Stimulated activated naive CD4-positive, alpha-beta T cell (primary cell): ENCODE results near the gene CASP1.
"Not testable (repeated sequence)": the region's sequence is repeated elsewhere in the genome, so short reads cannot be mapped to it uniquely, and the experiment has no call there.

Experiments used
- DNase-seq, 6 experiments: peaks; one replicate each; lab custom pipeline; 2025; lab: John Stamatoyannopoulos, UW

The CASP1 gene

DNA sequence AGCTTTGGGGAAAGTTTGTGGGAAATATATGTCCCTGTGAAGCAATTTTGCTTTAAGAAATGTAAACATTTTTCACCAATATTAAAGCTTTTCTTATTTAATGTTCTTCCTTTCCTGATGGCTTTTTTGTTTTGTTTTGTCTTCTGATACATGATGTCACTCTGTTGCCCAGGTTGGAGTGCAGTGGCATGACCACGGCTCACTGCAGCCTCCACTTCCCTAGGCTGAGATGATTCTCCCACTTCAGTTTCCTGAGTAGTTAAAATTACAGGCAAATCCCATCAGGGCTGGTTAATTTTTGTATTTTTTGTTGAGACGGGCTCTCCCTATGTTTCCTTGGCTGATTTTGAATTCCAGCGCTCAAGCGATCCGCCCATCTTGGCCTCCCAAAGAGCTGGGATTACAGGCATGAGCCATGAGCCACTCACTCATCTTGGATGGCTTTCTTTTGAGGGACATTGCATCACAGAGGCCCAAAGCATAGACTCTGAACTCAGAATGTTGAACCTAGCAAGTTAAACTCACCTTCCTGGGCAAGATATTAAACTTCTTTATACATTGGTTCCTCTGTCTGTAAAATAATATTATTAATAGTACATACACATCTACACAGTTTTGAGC lies 10.8 kb upstream of the CASP1 start:
- no peak for DNase-seq

DNA sequence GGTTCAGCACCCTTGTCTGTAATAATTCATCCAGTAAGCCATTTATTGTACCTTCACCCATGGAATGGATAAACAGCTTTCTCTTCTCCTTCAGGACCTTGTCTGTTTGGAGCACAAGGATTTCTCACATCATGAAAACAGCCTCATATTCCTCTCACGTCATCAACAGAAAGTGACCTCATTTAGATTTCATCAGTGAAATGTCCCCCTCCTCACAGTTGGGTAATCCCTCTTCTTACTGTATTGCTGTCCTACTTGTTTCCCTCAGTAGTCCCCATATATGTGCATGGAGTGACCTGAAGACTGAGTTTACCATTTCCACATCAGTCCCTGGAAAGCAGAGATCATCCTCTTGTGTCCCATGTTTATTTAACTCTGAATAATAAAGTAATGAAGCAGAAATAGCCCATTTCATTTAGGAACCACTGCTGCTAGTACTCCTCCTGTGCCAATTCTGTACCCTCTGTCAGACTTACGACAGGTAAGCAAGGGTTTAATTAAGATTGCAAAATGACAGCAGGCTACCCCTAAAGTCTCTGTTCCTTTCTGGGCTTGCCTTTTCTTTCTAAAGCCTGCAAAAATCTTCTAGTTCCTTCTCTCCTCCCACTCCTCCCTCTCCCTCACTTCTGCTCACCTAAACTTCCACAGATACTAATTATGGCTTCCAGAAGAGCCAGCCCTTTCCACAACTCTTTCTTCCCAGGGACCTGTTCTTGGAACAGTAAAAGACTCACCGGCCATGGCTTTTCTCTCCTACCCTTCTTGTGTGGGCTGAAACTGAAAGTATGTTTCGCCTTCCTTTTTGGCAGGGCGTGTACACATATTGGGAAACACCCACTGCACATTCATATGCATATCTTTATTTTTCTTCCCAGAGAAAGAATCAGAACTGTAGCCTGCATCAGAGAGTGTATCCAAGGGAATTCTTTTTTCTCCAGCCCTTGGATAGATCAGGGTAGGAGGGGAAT lies 9.9 kb upstream of the CASP1 start, which contains the start of gene CARD16:
CARD16 (minus strand) TSS at position 779 of the 968 bp plus-strand sequence; CDS start at position 741, 38 bp downstream.
- peak in 3 of 6 experiments; percentile 14 to 55 (median 38) for DNase-seq

DNA sequence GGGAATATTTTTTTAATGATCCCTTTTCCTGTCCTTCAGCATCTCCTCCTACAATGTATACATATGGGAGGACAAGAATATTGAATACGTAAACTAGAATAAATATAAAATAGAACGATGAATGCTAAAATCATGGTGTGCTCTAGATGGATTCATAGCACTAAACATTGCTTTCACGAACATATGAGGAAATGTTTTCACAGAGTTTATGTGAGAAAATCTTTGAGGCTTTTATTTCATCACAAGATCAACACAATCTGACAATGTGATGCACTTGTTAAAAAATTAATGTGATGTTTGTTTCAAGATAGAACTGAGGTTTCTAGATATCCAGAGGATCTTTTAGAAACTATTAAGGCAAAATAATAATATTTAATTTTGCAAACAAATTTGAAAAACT lies 7.2 kb upstream of the CASP1 start:
- no peak for DNase-seq

DNA sequence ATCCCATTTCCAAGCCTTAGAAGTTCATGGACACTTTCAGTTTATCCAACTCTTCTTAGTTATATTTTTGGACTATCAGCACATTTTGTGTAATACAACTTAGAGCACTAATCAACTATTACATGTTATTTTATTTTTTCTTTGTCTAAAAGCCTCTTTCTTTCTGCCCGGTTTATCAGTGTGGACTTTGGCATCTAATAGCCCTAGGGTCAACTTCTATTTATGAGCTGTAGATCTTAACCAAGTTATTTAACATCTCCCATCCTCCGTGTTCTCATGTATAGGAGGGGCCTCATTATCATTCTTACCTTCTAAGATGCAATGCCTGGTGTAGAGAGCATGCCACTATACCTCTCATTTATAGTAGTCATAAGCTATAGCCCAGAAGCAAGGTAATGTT lies 5.8 kb upstream of the CASP1 start:
- no peak for DNase-seq

DNA sequence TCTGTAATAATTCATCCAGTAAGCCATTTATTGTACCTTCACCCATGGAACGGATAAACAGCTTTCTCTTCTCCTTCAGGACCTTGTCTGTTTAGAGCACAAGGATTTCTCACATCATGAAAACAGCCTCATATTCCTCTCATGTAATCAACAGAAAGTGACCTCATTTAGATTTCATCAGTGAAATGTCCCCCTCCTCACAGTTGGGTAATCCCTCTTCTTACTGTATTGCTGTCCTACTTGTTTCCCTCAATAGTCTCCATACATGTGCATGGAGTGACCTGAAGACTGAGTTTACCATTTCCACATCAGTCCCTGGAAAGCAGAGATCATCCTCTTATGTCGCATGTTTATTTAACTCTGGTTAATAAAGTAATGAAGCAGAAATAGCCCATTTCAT lies 556 bp downstream of the CASP1 start:
- DNase-seq = not testable (repeated sequence)

DNA sequence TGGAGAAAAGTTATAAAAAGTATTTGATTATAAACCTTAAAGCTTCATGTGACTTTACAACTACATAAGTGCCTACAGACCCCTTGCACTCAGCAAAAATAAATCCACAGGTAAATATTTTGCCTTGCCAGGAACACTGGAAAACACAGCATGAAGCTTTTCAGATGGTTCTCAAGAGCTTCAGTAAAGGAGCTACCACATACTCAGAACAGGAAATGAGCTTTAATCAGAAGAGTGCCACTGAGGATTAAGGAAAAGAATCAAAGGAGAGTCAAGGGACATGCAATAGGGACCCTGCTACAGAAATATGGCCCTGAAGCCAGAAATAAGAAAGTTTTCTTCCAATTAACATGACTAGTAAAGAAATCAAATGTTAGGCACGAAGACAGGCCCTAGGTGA lies 1.2 kb downstream of the CASP1 start:
- DNase-seq = peak in 2 of 6 experiments; percentile 4 to 14

DNA sequence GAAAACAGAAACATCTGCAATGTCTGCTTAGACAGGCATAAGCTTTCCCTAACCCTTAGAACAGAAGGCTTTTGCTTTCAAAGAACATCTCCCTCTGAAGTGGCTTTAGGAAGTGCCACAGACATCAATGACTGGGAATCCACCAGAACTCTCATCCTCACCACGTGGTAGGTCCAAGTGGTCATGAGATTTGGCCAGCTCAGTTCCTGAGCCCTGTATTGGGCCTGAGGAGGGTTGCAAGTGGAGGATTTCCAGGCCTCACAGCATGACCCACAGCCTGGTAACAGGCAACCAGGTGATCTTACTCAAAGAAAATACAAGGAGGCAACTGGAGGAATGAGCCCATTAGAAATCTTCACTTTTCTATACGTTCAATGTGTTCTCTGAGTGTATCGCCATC lies 1.6 kb downstream of the CASP1 start:
- peak in 1 of 6 experiments; percentile 34 for DNase-seq

DNA sequence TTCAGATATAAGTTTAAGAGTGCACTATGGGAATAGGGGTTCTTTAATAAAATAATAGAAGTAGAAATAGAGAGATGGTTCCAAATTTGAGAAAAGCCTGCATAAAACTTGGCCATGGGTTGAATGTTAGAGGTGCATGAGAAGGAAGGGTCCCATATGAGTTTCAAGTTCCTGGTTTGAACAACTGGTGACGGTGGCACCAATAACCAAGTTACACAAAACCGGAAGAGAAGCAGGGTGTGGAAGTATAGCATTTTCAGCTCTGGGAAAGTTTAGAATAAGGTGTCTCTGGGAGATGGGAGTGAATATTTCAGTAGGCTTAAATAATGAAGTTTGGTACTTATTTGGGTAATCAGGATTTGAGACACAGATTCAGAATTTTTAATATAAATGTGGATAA lies 2.4 kb downstream of the CASP1 start:
- no peak for DNase-seq

DNA sequence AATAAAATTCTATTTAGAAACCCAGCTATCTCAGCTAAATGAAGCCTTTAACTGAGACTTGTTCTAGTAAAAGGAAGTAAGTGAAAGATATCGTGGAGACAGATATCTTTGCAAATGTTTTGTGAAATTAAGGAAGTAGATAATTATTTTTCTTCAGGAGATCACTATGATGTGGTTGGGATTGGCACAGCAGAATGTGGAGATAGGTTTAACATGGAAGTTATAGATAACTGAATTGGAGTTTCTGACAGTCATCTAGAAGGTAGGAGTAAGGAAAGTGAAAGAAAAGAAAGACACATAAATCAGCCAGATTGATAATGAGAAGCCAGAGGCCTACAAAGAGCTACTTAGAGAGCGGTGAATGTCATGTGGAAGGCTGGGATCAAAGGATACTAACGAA lies 7.3 kb downstream of the CASP1 start:
- DNase-seq = no peak

DNA sequence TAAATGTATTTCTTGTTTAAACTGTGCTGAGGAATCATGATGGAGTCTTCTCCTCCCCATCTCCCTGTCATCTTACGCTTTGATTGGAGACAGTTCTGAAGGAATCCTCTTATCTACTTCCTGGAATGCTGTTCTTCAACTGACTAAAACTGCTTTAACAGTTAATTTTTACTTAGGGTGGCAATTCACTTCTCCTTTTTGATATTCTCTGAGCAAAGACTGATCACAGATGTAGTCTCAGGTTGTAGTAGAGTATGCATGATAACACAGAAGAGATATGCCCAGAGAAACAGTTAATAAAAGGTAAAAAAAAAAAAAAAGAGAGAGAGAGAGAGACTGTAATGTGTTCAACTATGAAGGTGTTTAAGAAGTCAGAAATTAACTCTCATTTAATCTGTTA lies 10.6 kb downstream of the CASP1 start:
- DNase-seq = no peak

DNA sequence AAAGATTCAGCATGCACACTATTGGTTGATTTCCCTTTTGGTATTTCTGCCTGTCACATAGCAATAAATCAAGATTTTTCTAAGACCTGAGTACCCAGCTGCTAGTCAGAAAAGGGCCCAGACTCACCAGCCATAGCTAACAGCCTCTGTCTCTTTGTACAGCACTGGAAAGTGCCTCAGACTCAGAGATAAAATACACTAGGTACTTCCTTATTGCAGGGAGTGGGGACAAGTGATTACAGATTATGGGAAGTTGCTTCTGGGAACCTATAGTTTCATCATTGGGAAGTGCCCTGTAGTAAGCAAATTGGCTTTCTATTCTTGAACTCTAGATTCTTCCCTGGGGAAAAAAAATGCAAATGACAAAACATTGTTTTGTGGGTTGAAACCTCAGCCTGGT lies 11.9 kb downstream of the CASP1 start, which contains the start of gene CASP5:
CASP5 (minus strand) TSS at position 166 of the 400 bp plus-strand sequence; CDS start at position 134, 32 bp downstream.
- no peak for DNase-seq

DNA sequence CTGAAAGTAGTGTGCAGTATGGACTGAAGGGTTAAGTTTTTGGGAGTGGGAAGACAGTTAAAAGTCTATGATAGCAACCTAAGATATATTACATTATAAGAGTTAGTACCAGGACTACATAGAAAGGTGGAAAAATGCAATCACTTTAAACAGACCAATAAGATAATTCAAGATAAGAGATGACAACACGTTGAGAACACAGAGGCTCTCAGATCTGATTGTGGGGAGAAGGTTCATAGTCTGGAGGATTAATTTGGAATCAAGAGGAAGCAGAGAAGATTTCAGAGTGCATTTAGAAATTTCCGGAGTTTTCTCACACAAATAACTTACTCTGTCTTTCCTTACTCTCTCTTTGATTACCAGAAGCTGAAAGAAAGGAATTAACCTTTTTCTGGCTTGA lies 12.4 kb downstream of the CASP1 start:
- DNase-seq = no peak

DNA sequence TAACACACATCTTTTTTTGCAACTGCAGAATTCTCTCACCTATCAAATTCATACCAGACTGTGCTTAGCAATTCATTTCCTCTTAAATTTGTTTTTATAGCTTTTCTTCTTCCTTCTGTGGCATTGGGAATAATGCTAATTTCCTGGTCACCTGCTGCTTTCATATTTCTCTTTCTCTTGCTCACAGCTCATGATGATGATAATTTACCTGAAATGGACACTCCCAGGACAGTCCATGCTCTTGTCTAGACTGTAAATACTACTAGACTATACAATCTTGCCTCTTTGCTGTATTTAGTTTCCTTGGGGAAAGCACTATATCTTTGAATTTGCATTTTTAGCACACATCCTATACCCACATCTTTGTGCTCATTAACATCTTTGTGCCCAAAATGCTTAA lies 27.5 kb downstream of the CASP1 start:
- DNase-seq = no peak

DNA sequence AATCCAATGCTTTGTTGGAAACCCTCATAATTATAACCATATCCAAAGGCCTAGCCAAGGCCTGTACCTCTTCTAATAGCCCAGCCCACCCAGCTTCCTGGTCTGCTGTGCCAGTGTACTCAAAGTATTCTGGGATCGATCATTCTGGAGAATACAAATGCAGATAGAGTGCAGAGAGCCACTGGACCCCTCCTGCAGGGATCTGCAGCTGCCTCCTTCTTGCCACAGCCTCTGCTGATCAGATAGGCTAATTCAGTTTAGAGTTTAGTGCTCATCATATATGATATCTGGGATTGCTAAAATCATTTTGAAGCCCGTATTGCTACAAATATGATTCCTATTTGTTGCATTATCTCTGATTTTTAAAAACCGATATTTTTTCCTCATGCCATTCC lies 29.5 kb downstream of the CASP1 start:
- no peak for DNase-seq

DNA sequence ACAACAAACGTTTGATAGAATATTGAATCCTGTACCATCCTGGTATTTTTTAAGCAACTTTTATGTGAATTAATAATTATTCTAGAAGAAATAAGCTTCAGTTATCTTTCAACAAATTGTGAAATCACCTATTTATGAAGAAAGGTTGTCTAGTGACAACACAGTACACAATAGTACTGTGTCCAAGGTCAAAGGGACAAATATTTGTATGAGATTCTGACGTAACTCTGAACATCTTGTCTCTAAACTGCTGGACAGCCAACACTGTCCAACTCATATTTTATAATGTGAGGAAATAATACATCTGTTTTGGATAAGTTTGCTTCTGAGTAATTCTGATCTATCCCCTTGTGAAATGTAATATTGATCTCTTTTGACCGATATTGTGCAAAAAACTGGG lies 30.9 kb downstream of the CASP1 start:
- DNase-seq = no peak

DNA sequence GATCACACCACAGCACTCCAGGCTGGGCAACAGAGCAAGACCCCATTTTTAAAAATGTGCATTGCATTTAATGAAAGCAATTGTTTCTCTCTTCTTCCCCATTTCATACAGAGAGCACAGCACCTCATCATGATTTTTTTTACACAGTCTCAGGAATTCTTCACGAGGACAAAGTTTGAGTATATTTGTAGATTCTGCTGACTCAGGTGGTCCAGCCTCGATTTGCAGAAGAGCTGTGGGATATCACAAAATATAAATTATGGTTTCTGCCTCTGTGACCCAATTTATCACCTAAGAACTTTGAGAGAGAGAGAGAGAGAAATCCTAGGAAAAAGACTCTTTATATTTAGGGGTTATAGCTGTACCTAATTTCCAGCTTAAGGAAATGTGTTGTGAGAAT lies 31.8 kb downstream of the CASP1 start:
- DNase-seq = no peak

DNA sequence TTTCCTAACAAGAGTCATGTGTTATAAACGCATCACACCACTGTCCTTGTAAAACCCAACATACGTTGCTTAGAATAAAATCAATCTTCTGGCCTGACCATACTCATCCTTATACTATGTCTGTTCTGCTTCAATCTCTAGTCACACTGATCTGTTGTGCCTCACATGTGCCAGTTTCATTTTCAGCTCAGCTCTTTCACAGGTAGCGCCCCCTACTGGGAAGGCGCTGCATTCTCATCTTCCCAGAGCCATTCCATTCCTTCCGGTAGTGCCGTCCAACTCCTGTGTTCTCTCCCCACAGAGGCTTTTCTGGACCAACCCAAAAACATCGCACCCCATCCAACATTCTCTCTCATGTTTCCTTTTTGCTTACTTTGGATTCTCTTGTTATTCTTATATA lies 34.1 kb downstream of the CASP1 start:
- peak in 4 of 6 experiments; percentile 10 to 48 (median 34) for DNase-seq

DNA sequence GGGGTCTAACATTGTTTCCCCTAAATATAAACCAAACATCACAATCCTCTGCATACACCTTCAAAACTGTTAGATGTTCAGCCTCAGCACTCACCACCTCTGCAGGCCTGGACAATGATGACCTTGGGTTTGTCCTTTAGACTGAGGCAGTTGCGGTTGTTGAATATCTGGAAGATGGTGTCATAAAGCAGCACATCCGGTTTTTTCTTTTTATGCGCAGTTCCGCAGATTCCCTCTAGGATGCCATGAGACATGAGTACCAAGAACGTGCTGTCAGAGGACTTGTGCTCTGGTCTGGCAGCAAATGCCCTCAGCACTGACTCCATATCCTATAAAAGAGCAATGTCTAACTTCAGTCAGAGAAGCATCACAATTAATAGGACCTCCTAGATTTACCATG lies 34.8 kb downstream of the CASP1 start:
- DNase-seq = peak in 1 of 6 experiments; percentile 14

DNA sequence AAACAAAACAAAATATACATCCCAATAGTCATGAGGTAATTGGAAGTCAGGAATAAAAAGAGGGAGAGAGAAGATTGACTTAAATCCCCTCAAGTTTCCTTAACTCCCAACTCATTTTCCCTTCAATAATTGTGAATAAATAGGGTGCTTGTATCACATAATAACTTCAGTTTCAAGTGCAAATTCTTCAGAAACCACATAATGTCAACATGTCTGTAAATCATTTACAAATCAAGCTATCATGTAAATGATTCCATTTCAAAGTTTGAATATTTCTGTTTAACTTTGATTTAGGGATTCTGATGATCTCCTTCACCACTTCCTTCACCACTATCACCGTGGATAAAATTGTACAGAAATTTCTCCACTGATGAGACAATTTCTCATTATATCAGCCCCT lies 35.2 kb downstream of the CASP1 start:
- DNase-seq = no peak

DNA sequence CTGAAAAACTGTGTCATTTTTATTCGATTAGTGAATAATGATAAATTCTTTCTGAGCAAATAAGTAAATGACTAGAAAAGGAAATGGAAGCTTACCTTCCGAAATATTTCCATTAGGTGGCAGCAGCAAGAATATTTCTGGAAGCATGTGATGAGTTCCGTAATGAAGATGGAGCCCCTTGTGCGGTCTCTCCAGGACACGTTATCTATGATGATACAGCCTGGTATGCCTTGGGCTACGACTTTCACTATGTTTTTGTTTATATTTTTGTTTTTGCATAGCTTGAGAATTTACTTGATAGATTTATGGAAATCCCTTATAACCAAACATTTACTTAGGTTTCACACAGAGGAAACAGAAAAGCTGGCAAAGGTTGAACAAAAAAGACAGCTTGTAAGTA lies 37.7 kb downstream of the CASP1 start:
- DNase-seq = no peak

DNA sequence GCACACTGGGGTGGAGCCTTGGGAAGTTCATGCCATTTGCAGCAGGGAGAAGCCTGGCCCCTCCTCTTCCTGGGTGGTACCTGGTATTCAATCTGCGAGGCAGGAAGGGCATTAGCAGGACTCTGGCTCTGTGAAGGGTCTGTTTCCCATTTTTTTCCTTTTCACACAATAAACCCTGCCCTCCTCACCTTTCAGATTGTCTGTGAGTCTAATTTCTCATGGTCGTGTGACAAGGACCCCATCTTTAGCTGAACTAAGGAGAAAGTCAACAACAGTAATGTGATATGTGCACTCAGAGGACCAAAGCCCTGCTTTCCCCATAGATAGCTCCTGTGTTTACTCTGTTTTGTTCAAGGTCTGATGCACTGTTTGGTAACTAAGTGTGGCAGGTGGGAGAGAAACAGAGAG lies 39.9 kb downstream of the CASP1 start:
- DNase-seq = no peak

DNA sequence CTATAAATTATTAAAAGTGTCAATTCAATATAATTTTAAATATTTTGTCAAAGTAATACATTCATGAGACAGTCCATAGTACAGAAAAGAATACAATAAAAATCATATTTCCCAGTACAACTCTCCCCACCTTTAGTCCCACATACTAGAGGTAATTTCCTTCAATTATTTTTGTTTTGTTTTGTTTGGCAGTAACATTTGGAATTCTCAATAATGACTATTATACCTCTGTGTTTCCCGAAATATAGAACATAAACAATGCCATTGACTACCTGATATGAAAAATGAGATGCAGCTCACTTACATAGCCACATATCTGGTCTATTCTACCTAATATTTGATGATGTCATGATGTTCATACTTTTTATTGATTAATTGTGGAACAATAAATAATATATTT lies 42.2 kb downstream of the CASP1 start:
- DNase-seq = no peak

DNA sequence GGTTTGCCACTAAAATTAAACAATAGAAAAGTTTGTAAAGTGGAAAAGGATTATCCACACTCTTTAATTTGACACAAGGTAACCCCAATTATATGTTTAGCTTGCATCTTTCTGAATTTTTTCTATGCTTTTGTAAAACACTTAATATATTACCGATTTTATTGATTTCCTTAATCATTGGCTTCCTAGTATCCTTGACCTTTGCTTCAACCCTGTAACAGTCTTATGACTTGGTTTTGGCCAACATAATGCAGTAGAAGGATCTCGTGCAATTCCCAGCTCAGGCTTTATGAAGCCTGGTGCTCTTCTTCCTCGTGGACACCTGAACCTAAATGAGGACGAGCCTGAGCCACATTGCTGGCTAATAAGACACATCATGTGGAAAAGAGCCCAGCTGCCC lies 43.0 kb downstream of the CASP1 start:
- no peak for DNase-seq
